Parathyroid adenoma (tissue), 2 donors: ENCODE results near the gene PHF5A.

Source experiments
- H2AFZ ChIP-seq: fragments of 300-600 bp; sonication (generic); one replicate; pipeline ENCODE4 v1.7.0; 2017; ENCODE audit warnings: antibody characterized with exemption, mild to moderate bottlenecking
- H3K27ac ChIP-seq: fragments of 300-600 bp; sonication (generic); one replicate; pipeline ENCODE4 v1.7.0; 2017
- H3K27me3 ChIP-seq: fragments of 300-600 bp; sonication (generic); one replicate; pipeline ENCODE4 v1.7.0; 2017; ENCODE audit warnings: low read length; ENCODE audit not compliant: control insufficient read depth, insufficient read depth
- H3K36me3 ChIP-seq: fragments of 300-600 bp; sonication (generic); one replicate; pipeline ENCODE4 v1.7.0; 2017; ENCODE audit warnings: low read length; ENCODE audit not compliant: control insufficient read depth, insufficient read depth
- H3K4me1 ChIP-seq: fragments of 300-600 bp; sonication (generic); one replicate; pipeline ENCODE4 v1.7.0; 2017; ENCODE audit warnings: control low read depth
- H3K4me2 ChIP-seq: fragments of 300-600 bp; sonication (generic); one replicate; pipeline ENCODE4 v1.7.0; 2017; ENCODE audit warnings: low read length
- H3K4me3 ChIP-seq: fragments of 300-600 bp; sonication (generic); one replicate; pipeline ENCODE4 v1.7.0; 2017; ENCODE audit warnings: low read depth, low read length
- H3K79me2 ChIP-seq: fragments of 300-600 bp; sonication (generic); one replicate; pipeline ENCODE4 v1.7.0; 2017; ENCODE audit warnings: control low read depth
- H3K9ac ChIP-seq: fragments of 300-600 bp; sonication (generic); one replicate; pipeline ENCODE4 v1.7.0; 2017; ENCODE audit warnings: mild to moderate bottlenecking
- H3K9me3 ChIP-seq: fragments of 300-600 bp; sonication (generic); one replicate; pipeline ENCODE4 v1.7.0; 2017; ENCODE audit warnings: low read length; ENCODE audit not compliant: control insufficient read depth
- CTCF ChIP-seq: fragments of 300-600 bp; sonication (generic); IDR thresholded peaks from one replicate; pipeline ENCODE4 v1.7.0; 2017; ENCODE audit warnings: antibody characterized with exemption, mild to moderate bottlenecking
- donor health status: primary hyperparathyroidism.

The PHF5A gene

GRCh38 chr22:41501209-41501608, 32.7 kb upstream of the PHF5A start:
- peaks cover 8% of the 10 kb centered on the region for H3K4me1 ChIP-seq
- no peak overlapping the region for H3K4me3 ChIP-seq
- H3K27ac ChIP-seq = peak overlapping the region; percentile 51
- H3K9me3 ChIP-seq = no peaks in the 10 kb centered on the region
- peak; percentile 12 for TF ChIP-seq CTCF
- H3K36me3 ChIP-seq = no peaks in the 10 kb centered on the region
- H3K27me3 ChIP-seq = no peaks in the 10 kb centered on the region
- H3K4me2 ChIP-seq = no peak overlapping the region
- no peak overlapping the region for H2AFZ ChIP-seq
- no peak overlapping the region for H3K9ac ChIP-seq
- peaks cover 27% of the 10 kb centered on the region for H3K79me2 ChIP-seq

- H3K79me2 ChIP-seq = peaks cover 35% of the 10 kb centered on the region
- no peak overlapping the region for H3K4me2 ChIP-seq
- no peaks in the 10 kb centered on the region for H3K9me3 ChIP-seq
- no peaks in the 10 kb centered on the region for H3K36me3 ChIP-seq
- no peak for TF ChIP-seq CTCF
- no peak overlapping the region for H3K4me3 ChIP-seq
- H3K4me1 ChIP-seq = peaks cover 8% of the 10 kb centered on the region
- H2AFZ ChIP-seq = no peak overlapping the region
- no peaks in the 10 kb centered on the region for H3K27me3 ChIP-seq
- peak overlapping the region; percentile 88 for H3K27ac ChIP-seq
- no peak overlapping the region for H3K9ac ChIP-seq
These were observed 31.8 kb upstream of the PHF5A start for GRCh38 chr22:41500303-41500702.

- Histone ChIP-seq H3K4me1 (peaks cover 8% of the 10 kb centered on the region), H3K4me2 (peak overlapping the region; percentile 47), H3K27ac (peak overlapping the region; percentile 88), H3K27me3 (no peaks in the 10 kb centered on the region), H2AFZ (no peak overlapping the region), H3K79me2 (peaks cover 40% of the 10 kb centered on the region), H3K9ac (no peak overlapping the region), H3K4me3 (no peak overlapping the region), H3K36me3 (no peaks in the 10 kb centered on the region), H3K9me3 (no peaks in the 10 kb centered on the region)
- no peak for TF ChIP-seq CTCF
These were observed 31.3 kb upstream of the PHF5A start for GRCh38 chr22:41499624-41500280.

- Histone ChIP-seq H3K4me1 (peaks cover 13% of the 10 kb centered on the region), H3K4me3 (no peak overlapping the region), H2AFZ (no peak overlapping the region), H3K36me3 (no peaks in the 10 kb centered on the region), H3K27me3 (no peaks in the 10 kb centered on the region), H3K4me2 (no peak overlapping the region), H3K27ac (peak overlapping the region; percentile 88), H3K9me3 (no peaks in the 10 kb centered on the region), H3K79me2 (peaks cover 42% of the 10 kb centered on the region), H3K9ac (no peak overlapping the region)
- TF ChIP-seq CTCF = no peak
These were observed 29.9 kb upstream of the PHF5A start for GRCh38 chr22:41498303-41498835.
